ENCODE results near the gene CMTM7.
"Not testable (repeated sequence)": the region's sequence is repeated elsewhere in the genome, so short reads cannot be mapped to it uniquely, and the experiment has no call there.

The CMTM7 gene

DNA sequence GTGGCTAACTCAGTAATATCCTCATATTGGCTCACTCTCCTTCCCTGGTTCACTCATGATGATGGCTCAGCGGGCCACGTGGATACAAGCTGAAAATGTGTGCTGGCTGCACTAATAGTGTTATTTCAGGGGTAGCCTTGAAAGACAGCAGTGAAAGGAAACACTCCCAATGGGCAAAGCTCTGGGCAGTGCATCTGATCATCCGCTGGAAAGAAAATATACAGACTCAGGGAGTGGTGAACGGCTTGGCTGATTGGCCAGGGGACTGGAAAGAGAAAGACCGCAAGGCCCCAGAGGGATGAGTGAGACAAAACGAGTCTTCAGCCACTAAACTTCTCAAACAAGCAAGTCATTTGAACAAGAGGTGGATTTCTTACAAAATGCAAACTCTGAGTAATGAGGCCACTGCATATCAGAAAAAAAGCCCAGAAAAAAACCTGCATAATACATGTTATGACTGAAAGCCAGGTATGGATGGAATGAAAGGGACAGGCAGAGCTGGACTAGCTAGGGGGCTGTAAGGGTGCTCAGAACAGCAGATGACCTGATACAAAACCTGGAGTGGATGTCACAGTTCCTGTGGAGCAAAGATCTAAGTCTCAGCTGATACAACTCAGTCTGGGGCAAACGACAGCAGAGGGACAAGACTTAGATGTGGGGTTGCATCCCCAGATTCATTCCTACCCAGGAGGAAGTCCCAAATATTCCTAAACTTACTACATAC is 77.7 kb downstream of the CMTM7 start:
- TF ChIP-seq, protein P1, sequence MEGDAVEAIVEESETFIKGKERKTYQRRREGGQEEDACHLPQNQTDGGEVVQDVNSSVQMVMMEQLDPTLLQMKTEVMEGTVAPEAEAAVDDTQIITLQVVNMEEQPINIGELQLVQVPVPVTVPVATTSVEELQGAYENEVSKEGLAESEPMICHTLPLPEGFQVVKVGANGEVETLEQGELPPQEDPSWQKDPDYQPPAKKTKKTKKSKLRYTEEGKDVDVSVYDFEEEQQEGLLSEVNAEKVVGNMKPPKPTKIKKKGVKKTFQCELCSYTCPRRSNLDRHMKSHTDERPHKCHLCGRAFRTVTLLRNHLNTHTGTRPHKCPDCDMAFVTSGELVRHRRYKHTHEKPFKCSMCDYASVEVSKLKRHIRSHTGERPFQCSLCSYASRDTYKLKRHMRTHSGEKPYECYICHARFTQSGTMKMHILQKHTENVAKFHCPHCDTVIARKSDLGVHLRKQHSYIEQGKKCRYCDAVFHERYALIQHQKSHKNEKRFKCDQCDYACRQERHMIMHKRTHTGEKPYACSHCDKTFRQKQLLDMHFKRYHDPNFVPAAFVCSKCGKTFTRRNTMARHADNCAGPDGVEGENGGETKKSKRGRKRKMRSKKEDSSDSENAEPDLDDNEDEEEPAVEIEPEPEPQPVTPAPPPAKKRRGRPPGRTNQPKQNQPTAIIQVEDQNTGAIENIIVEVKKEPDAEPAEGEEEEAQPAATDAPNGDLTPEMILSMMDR (IDR thresholded peaks at IDR 0.05; ENCODE audit: poor library complexity, severe bottlenecking), result no peak
- peak; percentile 17 for ATAC-seq (ENCODE audit: low read depth)

DNA sequence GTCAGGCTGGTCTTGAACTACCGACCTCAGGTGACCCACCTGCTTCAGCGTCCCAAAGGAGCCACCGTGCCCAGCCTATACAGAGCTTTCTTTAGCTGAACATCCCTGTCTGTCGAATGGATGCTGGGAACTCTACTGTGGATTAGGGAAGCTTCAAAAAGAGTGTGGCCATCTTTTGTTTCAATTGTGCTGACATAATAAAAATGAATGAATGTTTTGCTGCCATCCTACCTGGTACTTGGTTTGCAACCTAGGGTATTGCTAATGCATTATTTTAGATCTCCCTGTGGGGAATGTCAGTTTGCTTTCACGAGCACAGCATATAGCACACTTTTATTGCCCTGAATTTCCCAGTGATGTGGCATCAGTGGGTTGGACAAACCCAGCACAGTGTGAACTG is 78.7 kb downstream of the CMTM7 start:
- Histone ChIP-seq H3K27ac (ENCODE audit: poor library complexity, severe bottlenecking) (peak overlapping the region; percentile 56), H3K36me3 (ENCODE audit: low read depth) (no peaks in the 10 kb centered on the region; the same call in 1 of the 2 replicates), H3K4me1 (ENCODE audit: insufficient read depth, poor library complexity, severe bottlenecking) (peaks cover 16% of the 10 kb centered on the region), H3K4me3 (ENCODE audit: severe bottlenecking) (no peak overlapping the region), H3K9me3 (ENCODE audit: severe bottlenecking) (no peaks in the 10 kb centered on the region), H3K27me3 (ENCODE audit: insufficient read depth, poor library complexity, severe bottlenecking) (no peaks in the 10 kb centered on the region)
- TF ChIP-seq, protein P1 (IDR thresholded peaks at IDR 0.05; ENCODE audit: poor library complexity, severe bottlenecking), result no peak
- ATAC-seq (ENCODE audit: low read depth), result no peak
- DNase-seq (ENCODE audit: low spot score), result no peak

More for the DNA sequence above, 77.7 kb downstream of the CMTM7 start:
- Histone ChIP-seq H3K36me3 (ENCODE audit: low read depth) (no peaks in the 10 kb centered on the region; the same call in 1 of the 2 replicates), H3K27me3 (ENCODE audit: insufficient read depth, poor library complexity, severe bottlenecking) (no peaks in the 10 kb centered on the region), H3K27ac (ENCODE audit: poor library complexity, severe bottlenecking) (peak overlapping the region; percentile 56), H3K4me3 (ENCODE audit: severe bottlenecking) (no peak overlapping the region), H3K9me3 (ENCODE audit: severe bottlenecking) (no peaks in the 10 kb centered on the region), H3K4me1 (ENCODE audit: insufficient read depth, poor library complexity, severe bottlenecking) (peaks cover 16% of the 10 kb centered on the region)
- DNase-seq (ENCODE audit: low spot score), result no peak

DNA sequence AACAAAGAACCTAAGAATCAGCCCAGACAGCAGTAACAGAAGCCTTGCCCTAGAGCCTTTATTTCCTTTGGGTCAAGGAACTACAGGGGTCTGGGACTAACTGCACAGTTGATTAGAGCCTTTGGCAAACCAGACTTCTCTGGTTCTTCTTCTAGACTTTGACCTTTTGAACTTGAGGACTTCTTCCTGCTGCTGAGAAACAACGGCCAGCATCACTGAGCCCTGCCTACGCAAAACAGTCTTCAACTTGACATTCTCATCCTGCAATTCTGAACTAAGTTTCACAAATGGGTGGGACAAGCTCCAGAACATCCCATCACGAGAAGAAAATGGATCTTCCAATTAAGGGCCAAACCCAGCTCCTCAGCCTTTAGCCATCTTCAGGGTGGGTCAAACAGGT is 79.6 kb downstream of the CMTM7 start:
- Histone ChIP-seq H3K27ac (ENCODE audit: poor library complexity, severe bottlenecking) (no peak overlapping the region), H3K4me3 (ENCODE audit: severe bottlenecking) (no peak overlapping the region), H3K4me1 (ENCODE audit: insufficient read depth, poor library complexity, severe bottlenecking) (peaks cover 16% of the 10 kb centered on the region), H3K27me3 (ENCODE audit: insufficient read depth, poor library complexity, severe bottlenecking) (no peaks in the 10 kb centered on the region), H3K9me3 (ENCODE audit: severe bottlenecking) (no peaks in the 10 kb centered on the region), H3K36me3 (ENCODE audit: low read depth) (no peaks in the 10 kb centered on the region; the same call in 1 of the 2 replicates)
- ATAC-seq (ENCODE audit: low read depth) (no peak), DNase-seq (ENCODE audit: low spot score) (no peak)
- TF ChIP-seq, protein P1 (IDR thresholded peaks at IDR 0.05; ENCODE audit: poor library complexity, severe bottlenecking), result no peak

DNA sequence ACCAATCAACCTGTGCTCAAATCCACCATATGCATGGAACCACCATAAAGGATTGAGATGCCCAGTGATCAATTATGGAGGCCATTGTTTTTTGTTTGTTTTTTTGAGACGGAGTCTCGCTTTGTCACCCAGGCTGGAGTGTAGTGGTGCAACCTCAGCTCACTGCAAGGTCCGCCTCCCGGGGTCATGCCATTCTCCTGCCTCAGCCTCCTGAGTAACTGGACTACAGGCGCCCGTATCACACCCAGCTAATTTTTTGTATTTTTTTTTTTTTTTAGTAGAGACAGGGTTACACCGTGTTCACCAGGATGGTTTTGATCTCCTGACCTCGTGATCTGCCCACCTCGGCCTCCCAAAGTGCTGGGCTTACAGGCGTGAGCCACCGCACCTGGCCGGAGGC is 80.5 kb downstream of the CMTM7 start:
- DNase-seq (ENCODE audit: low spot score); H3K27ac ChIP-seq (ENCODE audit: poor library complexity, severe bottlenecking); ATAC-seq (ENCODE audit: low read depth); H3K9me3 ChIP-seq (ENCODE audit: severe bottlenecking); H3K4me3 ChIP-seq (ENCODE audit: severe bottlenecking); H3K27me3 ChIP-seq (ENCODE audit: insufficient read depth, poor library complexity, severe bottlenecking); H3K36me3 ChIP-seq (ENCODE audit: low read depth): not testable (repeated sequence)
- peaks cover 16% of the 10 kb centered on the region for H3K4me1 ChIP-seq (ENCODE audit: insufficient read depth, poor library complexity, severe bottlenecking)

DNA sequence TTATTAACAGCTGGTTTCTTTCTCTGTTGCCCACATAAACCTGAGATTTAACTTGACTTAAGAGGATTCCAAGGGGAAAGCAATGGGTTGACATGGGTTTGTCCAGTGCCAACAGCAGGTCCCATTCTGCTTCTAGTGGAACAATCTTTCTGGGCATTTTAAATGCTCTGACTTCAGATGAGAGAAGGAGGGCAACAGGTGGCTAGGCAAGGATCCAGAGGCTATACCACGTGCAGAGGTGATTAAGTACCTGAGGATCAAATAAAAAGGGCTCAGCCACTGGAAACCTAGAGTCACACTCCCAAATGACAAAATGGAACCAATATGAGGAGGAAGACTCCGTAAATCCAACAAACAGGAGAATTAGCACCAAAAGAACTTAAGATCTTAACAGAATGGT is 82.5 kb downstream of the CMTM7 start:
- ATAC-seq (ENCODE audit: low read depth), result no peak
- no peak overlapping the region for H3K4me3 ChIP-seq (ENCODE audit: severe bottlenecking)
- H3K9me3 ChIP-seq (ENCODE audit: severe bottlenecking), result no peaks in the 10 kb centered on the region
- H3K36me3 ChIP-seq (ENCODE audit: low read depth), result peaks cover 4% of the 10 kb centered on the region; the same call in 1 of the 2 replicates
- TF ChIP-seq, protein P1 (IDR thresholded peaks at IDR 0.05; ENCODE audit: poor library complexity, severe bottlenecking), result no peak
- DNase-seq (ENCODE audit: low spot score), result no peak
- H3K27me3 ChIP-seq (ENCODE audit: insufficient read depth, poor library complexity, severe bottlenecking), result no peaks in the 10 kb centered on the region
- H3K27ac ChIP-seq (ENCODE audit: poor library complexity, severe bottlenecking), result no peak overlapping the region
- peaks cover 14% of the 10 kb centered on the region for H3K4me1 ChIP-seq (ENCODE audit: insufficient read depth, poor library complexity, severe bottlenecking)

All from RWPE2 (cell line).